GM18505 (cell line): Measurements from ENCODE around the gene RNF17.

Experiments
- ATAC-seq: cut with Tn5 transposase; IDR thresholded peaks from one replicate; pipeline ENCODE4 v1.9.1; 2021; ENCODE audit not compliant: unreplicated experiment
- POLR2A ChIP-seq: IDR thresholded peaks from 4 replicates; pipeline ENCODE4 v1.6.1; 2011; ENCODE audit warnings: borderline replicate concordance; ENCODE audit not compliant: insufficient read depth, insufficient read length; ENCODE audit errors: extremely low read depth

RNF17 gene

GRCh38 chr13:24854311-24854710, 90.3 kb downstream of the RNF17 start:
- no peak for TF ChIP-seq POLR2A

GRCh38 chr13:24858953-24859352, 95.0 kb downstream of the RNF17 start:
- no peak for TF ChIP-seq POLR2A
- no peak for ATAC-seq

More at GRCh38 chr13:24854311-24854710, 90.3 kb downstream of the RNF17 start:
- ATAC-seq, result no peak

DNA sequence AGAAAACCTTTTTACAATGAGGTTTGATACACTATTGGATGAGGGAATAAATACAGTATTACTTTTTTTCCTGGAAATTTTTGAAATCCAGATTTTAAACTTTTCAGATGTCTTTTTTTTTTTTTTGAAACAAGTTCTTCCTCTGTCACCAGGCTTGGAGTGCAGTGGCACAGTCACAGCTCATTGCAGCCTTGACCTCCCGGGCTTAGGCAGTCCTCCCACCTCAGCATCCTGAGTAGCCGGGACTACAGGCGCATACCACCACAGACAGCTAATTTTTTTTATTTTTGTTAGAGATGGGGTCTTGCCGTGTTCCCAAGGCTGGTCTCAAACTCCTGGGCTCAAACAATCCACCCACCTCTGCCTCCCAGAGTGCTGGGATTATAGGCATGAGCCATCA, 96.8 kb downstream of the RNF17 start:
- TF ChIP-seq POLR2A, result no peak
- ATAC-seq, result no peak

DNA sequence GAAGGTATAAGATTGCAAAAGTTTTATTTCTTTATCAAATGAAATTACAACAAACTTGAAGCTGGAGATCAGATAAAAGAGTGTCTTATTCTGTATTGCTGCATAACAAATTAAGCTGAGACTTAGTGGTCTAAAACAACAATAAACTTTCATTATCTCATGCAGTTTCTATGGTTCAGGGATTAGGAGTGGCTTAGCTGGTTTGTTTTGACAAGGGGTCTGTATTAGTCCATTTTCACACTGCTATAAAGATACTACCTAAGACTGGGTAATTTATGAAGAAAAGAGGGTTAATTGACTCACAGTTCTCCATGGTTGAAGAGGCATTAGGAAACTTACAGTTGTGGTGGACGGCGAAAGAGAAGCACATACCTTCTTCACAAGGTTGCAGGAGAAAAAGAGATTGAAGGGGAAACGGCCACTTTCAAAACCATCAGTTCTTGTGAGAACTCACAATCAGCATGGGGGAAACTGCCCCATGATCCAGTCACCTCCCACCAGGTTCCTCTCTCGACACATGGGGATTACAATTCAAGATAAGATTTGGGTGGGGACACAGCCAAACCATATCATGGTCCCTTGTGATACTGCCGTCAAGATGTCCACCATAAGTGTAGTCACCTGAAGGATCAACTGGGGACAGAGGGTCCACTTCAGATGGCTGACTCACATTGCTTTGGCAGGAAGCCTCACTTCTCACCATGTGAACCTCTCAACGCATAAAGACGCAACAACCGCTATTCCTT, 97.8 kb downstream of the RNF17 start:
- no peak for TF ChIP-seq POLR2A
- no peak for ATAC-seq

DNA sequence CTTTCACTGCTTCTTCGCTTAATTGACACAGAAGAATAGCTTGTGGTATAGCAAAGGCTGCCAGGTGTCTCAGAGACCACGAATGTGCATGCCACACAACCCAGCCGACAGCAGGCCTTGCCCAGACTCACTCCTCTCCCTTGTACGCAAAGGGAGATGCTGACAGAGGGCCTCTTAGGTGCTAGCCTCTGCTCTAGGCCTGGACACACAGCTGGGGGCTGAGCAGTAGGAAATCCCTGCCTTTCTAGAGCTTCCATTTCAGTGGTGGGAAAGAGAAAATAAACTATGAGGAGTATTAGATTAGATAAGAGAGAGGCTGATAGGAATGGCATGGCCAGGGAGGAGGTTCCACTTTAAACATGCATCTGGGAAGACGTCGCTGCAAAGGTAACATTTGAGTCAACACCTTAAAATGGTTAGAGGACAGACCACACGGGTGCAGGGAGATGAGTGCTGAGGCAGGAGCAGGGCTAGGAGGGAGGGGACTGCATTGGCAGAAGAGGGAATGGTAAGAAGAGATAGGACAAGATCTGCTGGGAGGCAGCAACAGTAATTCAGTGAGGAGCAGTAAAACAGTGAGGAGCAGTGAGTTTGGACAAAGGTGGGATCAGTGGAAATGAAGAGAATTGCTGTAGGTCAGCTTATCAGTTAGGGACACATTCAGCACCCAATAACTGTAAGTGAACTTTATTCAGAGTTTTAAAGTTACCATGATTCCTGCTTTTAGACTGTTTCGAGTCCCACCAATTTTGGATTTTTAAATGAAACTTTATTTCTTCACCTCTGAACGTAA, 100.0 kb downstream of the RNF17 start:
- no peak for TF ChIP-seq POLR2A
- ATAC-seq, result no peak

- no peak for TF ChIP-seq POLR2A
- no peak for ATAC-seq
Observed at GRCh38 chr13:24864579-24864978, 100.6 kb downstream of the RNF17 start.

DNA sequence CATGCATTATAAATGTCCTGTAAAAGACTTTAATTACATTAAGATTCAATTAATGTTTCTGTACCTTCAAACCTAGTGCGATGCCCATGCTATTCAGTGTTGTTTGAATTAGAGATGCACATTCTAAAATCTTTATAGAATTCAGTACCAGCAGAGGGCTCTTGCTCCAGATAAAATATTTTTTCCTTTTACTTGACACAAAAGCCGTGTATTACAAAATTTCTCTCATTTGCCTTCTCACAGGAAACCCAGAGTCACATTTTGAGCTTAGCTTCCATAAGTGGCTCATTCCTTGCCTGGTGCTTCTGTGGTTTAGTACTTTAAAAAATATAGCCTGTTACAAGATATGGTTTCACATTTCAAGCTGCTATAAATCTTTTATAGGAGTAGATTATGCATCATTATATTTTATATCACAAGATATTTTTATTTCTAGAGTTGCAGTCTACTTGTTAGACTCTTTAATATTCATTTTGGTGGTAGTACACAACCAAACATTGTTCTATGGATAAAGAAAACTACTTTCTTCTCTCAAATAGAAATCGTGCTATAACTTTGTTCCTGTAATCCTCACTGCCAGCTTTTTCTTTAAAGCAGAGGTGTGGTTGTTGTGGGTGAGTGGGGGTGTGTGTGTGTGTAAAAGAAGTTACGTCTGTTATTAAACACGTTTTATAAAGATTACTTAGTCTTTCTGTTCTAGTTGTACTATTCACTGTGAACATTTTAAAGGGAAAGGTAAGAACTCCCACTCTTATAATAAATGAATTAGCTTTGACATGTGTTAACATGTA, 101.4 kb downstream of the RNF17 start:
- TF ChIP-seq POLR2A, result no peak
- ATAC-seq, result no peak

- ATAC-seq, result no peak
- TF ChIP-seq POLR2A, result no peak
Observed at GRCh38 chr13:24866488-24866887, 102.5 kb downstream of the RNF17 start.

GRCh38 chr13:24868874-24869273, 104.9 kb downstream of the RNF17 start:
- no peak for ATAC-seq
- no peak for TF ChIP-seq POLR2A

DNA sequence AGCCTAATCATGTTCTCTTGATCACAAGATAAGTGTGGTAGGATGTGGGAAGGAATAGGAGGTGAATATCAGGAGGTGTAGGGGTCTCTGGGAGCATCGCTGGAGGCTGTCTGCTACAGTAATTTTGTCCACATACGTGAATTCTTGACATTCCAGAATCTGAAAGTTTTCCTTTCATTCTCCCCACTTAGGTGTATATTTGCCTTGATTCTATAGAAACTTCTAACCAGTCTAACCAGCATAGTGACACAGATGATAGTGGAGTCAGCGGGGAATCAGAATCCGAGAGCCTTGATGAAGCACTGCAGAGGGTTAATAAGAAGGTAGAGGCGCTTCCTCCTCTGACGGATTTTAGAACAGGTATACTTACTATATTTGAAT, 106.4 kb downstream of the RNF17 start:
- ATAC-seq, result no peak
- TF ChIP-seq POLR2A, result no peak

DNA sequence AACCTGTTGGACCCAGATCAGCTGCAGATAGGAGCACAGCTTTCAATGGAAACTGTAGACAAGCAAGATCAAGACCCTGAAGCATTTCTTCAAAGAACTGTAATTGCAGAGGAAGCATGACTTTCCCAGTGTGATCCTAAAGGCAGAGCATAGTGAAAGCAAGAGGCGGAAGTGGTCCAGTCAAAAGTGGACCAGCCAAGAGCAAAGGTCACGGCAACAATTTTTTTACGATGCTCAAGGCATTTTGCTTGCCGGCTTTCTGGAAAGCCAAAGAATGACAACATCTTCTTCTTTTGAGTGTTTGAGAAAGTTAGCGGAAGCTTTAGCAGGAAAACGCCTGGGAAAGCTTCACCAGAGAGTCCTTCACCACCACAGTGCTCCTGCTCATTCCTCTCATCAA, 111.6 kb downstream of the RNF17 start:
- no peak for TF ChIP-seq POLR2A
- ATAC-seq, result no peak

DNA sequence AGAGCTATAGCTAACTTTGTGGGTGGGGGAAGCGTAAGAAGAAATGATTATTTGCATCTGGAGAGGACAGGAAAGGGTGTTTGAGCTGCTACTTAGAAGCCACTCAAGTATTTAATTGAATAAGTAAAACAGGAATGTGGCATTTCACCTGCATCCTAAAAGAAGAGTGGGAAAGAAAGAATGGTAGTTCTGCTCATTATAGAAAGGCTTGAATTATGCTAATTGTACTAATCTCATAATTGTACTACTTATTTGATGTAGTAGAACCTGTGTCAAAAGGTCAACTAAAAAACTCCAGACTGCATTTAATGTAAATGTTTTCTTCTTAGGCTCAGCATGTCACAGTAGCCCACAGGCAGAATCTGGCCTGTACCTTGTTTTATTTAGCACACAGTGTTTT, 113.6 kb downstream of the RNF17 start:
- no peak for ATAC-seq
- no peak for TF ChIP-seq POLR2A

GRCh38 chr13:24878340-24878739, 114.4 kb downstream of the RNF17 start:
- no peak for ATAC-seq
- no peak for TF ChIP-seq POLR2A
